Measurements from ENCODE around the gene PIH1D2.
"Not testable (repeated sequence)": the region's sequence is repeated elsewhere in the genome, so short reads cannot be mapped to it uniquely, and the experiment has no call there.

PIH1D2 gene

GRCh38 chr11:112073941-112074811 is at the start of gene PIH1D2, which contains the start of gene NKAPD1:
Gene PIH1D2, minus strand, starts transcription at chr11:112074017. Its CDS starts 843 bp downstream, at chr11:112073174.
Gene NKAPD1, plus strand, starts transcription at chr11:112074299. Its CDS starts 1,276 bp downstream, at chr11:112075575.
- peak; percentile 63 to 84 for DNase-seq (ENCODE audit: low read depth in 1 of 2, low spot score in 1 of 2)

GRCh38 chr11:112123129-112123528 is 49.3 kb upstream of the PIH1D2 start:
- DNase-seq (ENCODE audit: low read depth in 1 of 2, low spot score in 1 of 2): no peak

- no peak for DNase-seq (ENCODE audit: low read depth in 1 of 2, low spot score in 1 of 2)
Measured at GRCh38 chr11:112121981-112122615, 48.3 kb upstream of the PIH1D2 start.

- DNase-seq (ENCODE audit: low read depth in 1 of 2, low spot score in 1 of 2): no peak
Measured at GRCh38 chr11:112118176-112118575, 44.4 kb upstream of the PIH1D2 start.

- no peak for DNase-seq (ENCODE audit: low read depth in 1 of 2, low spot score in 1 of 2)
Measured at GRCh38 chr11:112115386-112115785, 41.6 kb upstream of the PIH1D2 start.

GRCh38 chr11:112114460-112114859 is 40.6 kb upstream of the PIH1D2 start:
- DNase-seq (ENCODE audit: low read depth in 1 of 2, low spot score in 1 of 2): no peak

- DNase-seq (ENCODE audit: low read depth in 1 of 2, low spot score in 1 of 2): no peak
Measured at GRCh38 chr11:112113539-112114457, 40.0 kb upstream of the PIH1D2 start.

GRCh38 chr11:112106070-112106469 is 32.3 kb upstream of the PIH1D2 start:
- DNase-seq (ENCODE audit: low read depth in 1 of 2, low spot score in 1 of 2): no peak

- no peak for DNase-seq (ENCODE audit: low read depth in 1 of 2, low spot score in 1 of 2)
Measured at GRCh38 chr11:112103446-112103845, 29.6 kb upstream of the PIH1D2 start.

GRCh38 chr11:112100462-112100861 is 26.6 kb upstream of the PIH1D2 start:
- no peak for DNase-seq (ENCODE audit: low read depth in 1 of 2, low spot score in 1 of 2)

GRCh38 chr11:112097734-112098528 is 24.1 kb upstream of the PIH1D2 start:
- DNase-seq (ENCODE audit: low read depth in 1 of 2, low spot score in 1 of 2): no peak

GRCh38 chr11:112096194-112096593 is 22.4 kb upstream of the PIH1D2 start:
- no peak for DNase-seq (ENCODE audit: low read depth in 1 of 2, low spot score in 1 of 2)

GRCh38 chr11:112095302-112095701 is 21.5 kb upstream of the PIH1D2 start:
- DNase-seq (ENCODE audit: low read depth in 1 of 2, low spot score in 1 of 2): not testable (repeated sequence)

- no peak for DNase-seq (ENCODE audit: low read depth in 1 of 2, low spot score in 1 of 2)
Measured at GRCh38 chr11:112087212-112087611, 13.4 kb upstream of the PIH1D2 start.

- peak; percentile 87 to 97 for DNase-seq (ENCODE audit: low read depth in 1 of 2, low spot score in 1 of 2)
Measured at GRCh38 chr11:112086422-112087191, 12.8 kb upstream of the PIH1D2 start, which contains the start of the genes SDHD and TIMM8B. Gene SDHD, plus strand, starts transcription at chr11:112086873. Its CDS starts 35 bp downstream, at chr11:112086908. Gene TIMM8B, minus strand, starts transcription at chr11:112086756. Its CDS starts 33 bp downstream, at chr11:112086723.

- peak in 1 of 2 donors; percentile 34 for DNase-seq (ENCODE audit: low read depth in 1 of 2, low spot score in 1 of 2)
Measured at GRCh38 chr11:112085822-112086421, 12.1 kb upstream of the PIH1D2 start.

GRCh38 chr11:112082729-112083128 is 8.9 kb upstream of the PIH1D2 start:
- no peak for DNase-seq (ENCODE audit: low read depth in 1 of 2, low spot score in 1 of 2)

GRCh38 chr11:112062923-112063322 is 10.9 kb downstream of the PIH1D2 start:
- DNase-seq (ENCODE audit: low read depth in 1 of 2, low spot score in 1 of 2): no peak

- DNase-seq (ENCODE audit: low read depth in 1 of 2, low spot score in 1 of 2): no peak
Measured at GRCh38 chr11:112058103-112058502, 15.7 kb downstream of the PIH1D2 start.
